GM11168 (cell line): ENCODE data around the gene ZG16B.

Experiments
- in situ Hi-C: fragments of 300-500 bp; cut with MboI; formaldehyde crosslinking; loops from one replicate; pipeline ENCODE4 v1.12.0; 2022; ENCODE audit warnings: low sequenced_read_pairs; ENCODE audit not compliant: unreplicated experiment

Gene ZG16B

GRCh38 chr16:2829501-2830354 lies at the start of gene ZG16B:
TSS of gene ZG16B (plus strand) at chr16:2830303. CDS start at chr16:2830442, 139 bp downstream.
- in situ Hi-C loops = loop anchor here (5.0 kb wide), 1 partner anchor 33 kb away; no protein-coding TSS in a partner anchor

GRCh38 chr16:2782583-2783351 lies 47.3 kb upstream of the ZG16B start:
- in situ Hi-C loops = no loop called here

GRCh38 chr16:2783581-2784357 lies 46.3 kb upstream of the ZG16B start:
- in situ Hi-C loops = no loop called here

GRCh38 chr16:2784358-2785100 lies 45.6 kb upstream of the ZG16B start:
- in situ Hi-C loops = no loop called here

- in situ Hi-C loops = no loop called here
These were observed 44.8 kb upstream of the ZG16B start for GRCh38 chr16:2785101-2785991.

- in situ Hi-C loops = no loop called here
These were observed 43.9 kb upstream of the ZG16B start for GRCh38 chr16:2786061-2786825.

- in situ Hi-C loops = no loop called here
These were observed 43.3 kb upstream of the ZG16B start for GRCh38 chr16:2786826-2787151.

- in situ Hi-C loops = no loop called here
These were observed 42.7 kb upstream of the ZG16B start, which contains the start of gene PRSS33 for GRCh38 chr16:2787406-2787805. TSS of gene PRSS33 (minus strand) at chr16:2787560. CDS start at chr16:2786547, 1,013 bp downstream.

- in situ Hi-C loops = no loop called here
These were observed 42.1 kb upstream of the ZG16B start for GRCh38 chr16:2787961-2788360.

- in situ Hi-C loops = no loop called here
These were observed 39.5 kb upstream of the ZG16B start for GRCh38 chr16:2790631-2791030.

GRCh38 chr16:2791174-2791573 lies 38.9 kb upstream of the ZG16B start:
- in situ Hi-C loops = no loop called here

- in situ Hi-C loops = no loop called here
These were observed 37.2 kb upstream of the ZG16B start for GRCh38 chr16:2792940-2793339.

GRCh38 chr16:2795395-2796143 lies 34.5 kb upstream of the ZG16B start:
- in situ Hi-C loops = no loop called here

GRCh38 chr16:2798723-2799204 lies 31.3 kb upstream of the ZG16B start:
- in situ Hi-C loops = no loop called here

- in situ Hi-C loops = no loop called here
These were observed 30.8 kb upstream of the ZG16B start for GRCh38 chr16:2799205-2799858.

GRCh38 chr16:2799859-2800226 lies 30.3 kb upstream of the ZG16B start:
- in situ Hi-C loops = no loop called here
